GM19238 (cell line): Measurements from ENCODE around the gene RTN4RL2.

Source experiments
- DNase-seq: peaks from one replicate; pipeline ENCODE4 v3.0.0; 2011; ENCODE audit warnings: low spot score; ENCODE audit not compliant: insufficient read length

The RTN4RL2 gene

GRCh38 chr11:57462597-57462996 lies 2.3 kb downstream of the RTN4RL2 start:
- DNase-seq: no peak

GRCh38 chr11:57463671-57464538 lies 3.6 kb downstream of the RTN4RL2 start:
- DNase-seq: no peak

GRCh38 chr11:57464539-57465181 lies 4.3 kb downstream of the RTN4RL2 start:
- no peak for DNase-seq

GRCh38 chr11:57466680-57467079 lies 6.4 kb downstream of the RTN4RL2 start:
- no peak for DNase-seq

- no peak for DNase-seq
These were observed 7.3 kb downstream of the RTN4RL2 start for GRCh38 chr11:57467508-57468157.

GRCh38 chr11:57468276-57468675 lies 7.9 kb downstream of the RTN4RL2 start:
- DNase-seq: no peak

- DNase-seq: no peak
These were observed 8.9 kb downstream of the RTN4RL2 start for GRCh38 chr11:57469268-57469667.

- DNase-seq: no peak
These were observed 11.2 kb downstream of the RTN4RL2 start for GRCh38 chr11:57471496-57471895.

- no peak for DNase-seq
These were observed 13.0 kb downstream of the RTN4RL2 start for GRCh38 chr11:57473285-57473841.

GRCh38 chr11:57474017-57474802 lies 13.9 kb downstream of the RTN4RL2 start:
- DNase-seq: no peak

GRCh38 chr11:57474803-57475115 lies 14.4 kb downstream of the RTN4RL2 start:
- DNase-seq: no peak

GRCh38 chr11:57475191-57475590 lies 14.9 kb downstream of the RTN4RL2 start:
- DNase-seq: no peak

GRCh38 chr11:57475671-57476046 lies 15.3 kb downstream of the RTN4RL2 start:
- DNase-seq: no peak

- DNase-seq: no peak
These were observed 15.9 kb downstream of the RTN4RL2 start for GRCh38 chr11:57476047-57476756.

GRCh38 chr11:57476757-57477506 lies 16.6 kb downstream of the RTN4RL2 start:
- DNase-seq: no peak

- DNase-seq: no peak
These were observed 17.3 kb downstream of the RTN4RL2 start for GRCh38 chr11:57477507-57478189.

GRCh38 chr11:57479021-57479663 lies 18.8 kb downstream of the RTN4RL2 start:
- DNase-seq: no peak

GRCh38 chr11:57479911-57480310 lies 19.6 kb downstream of the RTN4RL2 start:
- no peak for DNase-seq
